Neural progenitor cell (in vitro differentiated cells): ENCODE results near the gene MGST3. TPM values are rescaled to one million over a fixed set of nuclear protein-coding genes. Genes with fewer than 3 reads are reported as not detected.
"Not testable (repeated sequence)": the region's sequence is repeated elsewhere in the genome, so short reads cannot be mapped to it uniquely, and the experiment has no call there.

Source experiments
- DNase-seq: peaks from one replicate; pipeline ENCODE4 v3.0.0-alpha.2; 2016; ENCODE audit warnings: low spot score
- H2AFZ ChIP-seq: fragments of 200-600 bp; sonication (generic); replicated peaks from 2 replicates; pipeline ENCODE4 v1.6.1; 2016; ENCODE audit warnings: antibody characterized with exemption
- H3F3A ChIP-seq: fragments of 200-600 bp; sonication (generic); 2 replicates; pipeline ENCODE4 v1.6.1; 2016; ENCODE audit warnings: antibody characterized with exemption, low read depth
- H3K27ac ChIP-seq: fragments of 200-600 bp; sonication (generic); 2 replicates; pipeline ENCODE4 v1.5.1; 2016; ENCODE audit warnings: mild to moderate bottlenecking
- H3K27me3 ChIP-seq: fragments of 200-600 bp; sonication (generic); 2 replicates; pipeline ENCODE4 v1.6.1; 2016; ENCODE audit warnings: mild to moderate bottlenecking, moderate library complexity
- H3K36me3 ChIP-seq: fragments of 200-600 bp; sonication (generic); 2 replicates; pipeline ENCODE4 v1.5.1; 2016
- H3K4me1 ChIP-seq: fragments of 200-600 bp; sonication (generic); 2 replicates; pipeline ENCODE4 v1.6.1; 2016; ENCODE audit warnings: mixed run types
- H3K4me2 ChIP-seq: fragments of 200-600 bp; sonication (generic); 2 replicates; pipeline ENCODE4 v1.6.1; 2016
- H3K4me3 ChIP-seq: fragments of 200-600 bp; sonication (generic); 2 replicates; pipeline ENCODE4 v1.5.1; 2016
- H3K79me2 ChIP-seq: fragments of 200-600 bp; sonication (generic); 2 replicates; pipeline ENCODE4 v1.6.1; 2016; ENCODE audit warnings: low read depth
- H3K9ac ChIP-seq: fragments of 200-600 bp; sonication (generic); 2 replicates; pipeline ENCODE4 v1.6.1; 2016
- H3K9me3 ChIP-seq: fragments of 200-600 bp; sonication (generic); 2 replicates; pipeline ENCODE4 v1.5.1; 2016; ENCODE audit warnings: low read depth
- H4K20me1 ChIP-seq: fragments of 200-600 bp; sonication (generic); 2 replicates; pipeline ENCODE4 v1.6.1; 2016; ENCODE audit warnings: low read depth
- H3K27ac Mint-ChIP-seq: 3 replicates; pipeline ENCODE4 v1.8.0; 2021; ENCODE audit warnings: mixed read lengths
- H3K27me3 Mint-ChIP-seq: 2 replicates; pipeline ENCODE4 v1.8.0; 2022; ENCODE audit warnings: low read depth, mild to moderate bottlenecking, inconsistent platforms, moderate library complexity, mixed read lengths; ENCODE audit not compliant: insufficient read depth
- H3K36me3 Mint-ChIP-seq: 3 replicates; pipeline ENCODE4 v1.8.0; 2021; ENCODE audit warnings: mixed read lengths
- H3K4me1 Mint-ChIP-seq: 3 replicates; pipeline ENCODE4 v1.8.0; 2021; ENCODE audit warnings: mixed read lengths
- H3K4me3 Mint-ChIP-seq: 3 replicates; pipeline ENCODE4 v1.8.0; 2021; ENCODE audit warnings: mild to moderate bottlenecking, moderate library complexity, mixed read lengths
- H3K9me3 Mint-ChIP-seq: 3 replicates; pipeline ENCODE4 v1.8.0; 2020; ENCODE audit warnings: mixed read lengths
- EZH2 ChIP-seq: fragments of 200-600 bp; sonication (generic); IDR thresholded peaks from 2 replicates; pipeline ENCODE4 v1.6.1; 2017; ENCODE audit warnings: antibody characterized with exemption, mild to moderate bottlenecking, moderate library complexity
- EZH2phosphoT487 ChIP-seq: fragments of 200-600 bp; sonication (generic); IDR thresholded peaks from 2 replicates; pipeline ENCODE4 v1.6.1; 2017; ENCODE audit warnings: antibody characterized with exemption
- total RNA-seq: library from RNA; depleted of rRNA; stranded (reverse); fragments of >200 nt; gene quantifications from 2 replicates; pipeline ENCODE4 v1.2.3, GENCODE V29; 2015; ENCODE audit warnings: low replicate concordance
- TF ChIP-seq, protein P1 (sequence below): fragments of 200-600 bp; sonication (generic); IDR thresholded peaks from 2 replicates; pipeline ENCODE4 v1.5.1; 2017; ENCODE audit warnings: antibody characterized with exemption, mild to moderate bottlenecking

MGST3 gene
- total RNA-seq, 1 donor from 2014 or later = 69.7 TPM

DNA sequence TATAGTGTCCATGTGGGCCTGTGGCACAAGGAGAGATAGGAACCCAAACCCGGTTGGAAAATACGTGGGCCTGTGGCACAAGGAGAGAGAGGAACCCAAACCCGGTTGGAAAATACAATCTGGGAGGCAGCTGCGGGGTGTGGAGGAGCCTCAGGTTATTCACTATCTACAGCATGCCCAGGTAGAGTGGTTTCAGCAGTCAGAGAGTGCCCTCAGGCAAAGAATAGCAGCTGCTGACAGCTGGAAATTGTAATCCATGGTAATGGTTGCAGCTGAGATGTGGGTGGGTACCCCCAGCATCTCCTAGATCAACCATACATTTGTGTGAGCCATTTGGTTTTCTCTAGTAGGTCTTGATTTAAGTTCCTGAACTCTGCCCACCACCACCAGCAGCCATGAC, 25.8 kb upstream of the MGST3 start:
- DNase-seq = no peak
- Histone ChIP-seq H3K4me2 (no peak overlapping the region), H3K36me3 (no peaks in the 10 kb centered on the region), H3K79me2 (no peaks in the 10 kb centered on the region), H3K27ac (no peak overlapping the region), H3K9ac (no peak overlapping the region), H3F3A (peaks cover 2% of the 10 kb centered on the region), H3K27me3 (no peaks in the 10 kb centered on the region), H3K9me3 (no peaks in the 10 kb centered on the region), H3K4me3 (no peak overlapping the region), H2AFZ (no peak overlapping the region), H4K20me1 (no peaks in the 10 kb centered on the region), H3K4me1 (no peaks in the 10 kb centered on the region)
- H3K27me3 Mint-ChIP-seq = peaks cover 3% of the 10 kb centered on the region
- H3K9me3 Mint-ChIP-seq = no peaks in the 10 kb centered on the region
- peaks cover 5% of the 10 kb centered on the region for H3K4me1 Mint-ChIP-seq
- no peak overlapping the region for H3K27ac Mint-ChIP-seq
- TF ChIP-seq EZH2phosphoT487 = no peak
- TF ChIP-seq EZH2 = no peak
- TF ChIP-seq, protein P1, sequence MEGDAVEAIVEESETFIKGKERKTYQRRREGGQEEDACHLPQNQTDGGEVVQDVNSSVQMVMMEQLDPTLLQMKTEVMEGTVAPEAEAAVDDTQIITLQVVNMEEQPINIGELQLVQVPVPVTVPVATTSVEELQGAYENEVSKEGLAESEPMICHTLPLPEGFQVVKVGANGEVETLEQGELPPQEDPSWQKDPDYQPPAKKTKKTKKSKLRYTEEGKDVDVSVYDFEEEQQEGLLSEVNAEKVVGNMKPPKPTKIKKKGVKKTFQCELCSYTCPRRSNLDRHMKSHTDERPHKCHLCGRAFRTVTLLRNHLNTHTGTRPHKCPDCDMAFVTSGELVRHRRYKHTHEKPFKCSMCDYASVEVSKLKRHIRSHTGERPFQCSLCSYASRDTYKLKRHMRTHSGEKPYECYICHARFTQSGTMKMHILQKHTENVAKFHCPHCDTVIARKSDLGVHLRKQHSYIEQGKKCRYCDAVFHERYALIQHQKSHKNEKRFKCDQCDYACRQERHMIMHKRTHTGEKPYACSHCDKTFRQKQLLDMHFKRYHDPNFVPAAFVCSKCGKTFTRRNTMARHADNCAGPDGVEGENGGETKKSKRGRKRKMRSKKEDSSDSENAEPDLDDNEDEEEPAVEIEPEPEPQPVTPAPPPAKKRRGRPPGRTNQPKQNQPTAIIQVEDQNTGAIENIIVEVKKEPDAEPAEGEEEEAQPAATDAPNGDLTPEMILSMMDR = no peak
- H3K36me3 Mint-ChIP-seq = no peaks in the 10 kb centered on the region
- no peak overlapping the region for H3K4me3 Mint-ChIP-seq

- not testable (repeated sequence) for H3K9me3 Mint-ChIP-seq, H3K79me2 ChIP-seq, H3K4me1 ChIP-seq, H3K27me3 Mint-ChIP-seq, H3K4me1 Mint-ChIP-seq, H3K9me3 ChIP-seq, H3K27ac ChIP-seq, DNase-seq, H3K36me3 Mint-ChIP-seq, H2AFZ ChIP-seq, H3K4me2 ChIP-seq, H3F3A ChIP-seq, H3K4me3 Mint-ChIP-seq, H3K36me3 ChIP-seq, H3K9ac ChIP-seq, H3K27ac Mint-ChIP-seq, H3K27me3 ChIP-seq, H4K20me1 ChIP-seq, H3K4me3 ChIP-seq
Observed at GRCh38 chr1:165606676-165607075, 24.4 kb upstream of the MGST3 start.

- no peaks in the 10 kb centered on the region for H4K20me1 ChIP-seq
- Mint-ChIP-seq H3K4me1 (no peaks in the 10 kb centered on the region), H3K9me3 (peaks cover 6% of the 10 kb centered on the region), H3K36me3 (no peaks in the 10 kb centered on the region), H3K27ac (no peak overlapping the region), H3K4me3 (no peak overlapping the region), H3K27me3 (peaks cover 3% of the 10 kb centered on the region)
- H2AFZ ChIP-seq = no peak overlapping the region
- no peaks in the 10 kb centered on the region for H3K27me3 ChIP-seq
- no peak for DNase-seq
- H3K27ac ChIP-seq = no peak overlapping the region
- no peak overlapping the region for H3K4me2 ChIP-seq
- TF ChIP-seq EZH2 = no peak
- TF ChIP-seq EZH2phosphoT487 = no peak
- TF ChIP-seq, protein P1 = no peak
- H3K4me3 ChIP-seq = no peak overlapping the region
- peaks cover 4% of the 10 kb centered on the region for H3K9me3 ChIP-seq
- no peaks in the 10 kb centered on the region for H3K4me1 ChIP-seq
- no peaks in the 10 kb centered on the region for H3F3A ChIP-seq
- no peaks in the 10 kb centered on the region for H3K36me3 ChIP-seq
- no peaks in the 10 kb centered on the region for H3K79me2 ChIP-seq
- H3K9ac ChIP-seq = no peak overlapping the region
Observed at GRCh38 chr1:165610866-165611265, 20.2 kb upstream of the MGST3 start.

GRCh38 chr1:165612062-165612461, 19.0 kb upstream of the MGST3 start:
- DNase-seq = no peak
- TF ChIP-seq EZH2phosphoT487 (no peak), EZH2 (no peak)
- TF ChIP-seq, protein P1 = no peak
- Histone ChIP-seq H2AFZ (no peak overlapping the region), H3K4me2 (no peak overlapping the region), H3K9ac (no peak overlapping the region), H3K36me3 (no peaks in the 10 kb centered on the region), H3K27me3 (no peaks in the 10 kb centered on the region), H3K4me1 (no peaks in the 10 kb centered on the region), H3K4me3 (no peak overlapping the region), H3K27ac (no peak overlapping the region), H3K79me2 (no peaks in the 10 kb centered on the region), H3F3A (no peaks in the 10 kb centered on the region), H4K20me1 (no peaks in the 10 kb centered on the region), H3K9me3 (peaks cover 4% of the 10 kb centered on the region)
- Mint-ChIP-seq H3K9me3 (peaks cover 6% of the 10 kb centered on the region), H3K27ac (no peak overlapping the region), H3K36me3 (no peaks in the 10 kb centered on the region), H3K27me3 (peaks cover 3% of the 10 kb centered on the region), H3K4me3 (no peak overlapping the region), H3K4me1 (no peaks in the 10 kb centered on the region)
